Muscle layer of colon (tissue), 2 donors: Measurements from ENCODE around the gene EPOP.

Experiments
- H3K27ac ChIP-seq: one replicate; pipeline ENCODE4 v1.7.0; 2013; ENCODE audit warnings: low read depth, mild to moderate bottlenecking, low read length, moderate library complexity
- H3K27me3 ChIP-seq, 2 donors: one replicate each; pipeline ENCODE4 v1.7.0; 2013; ENCODE audit warnings: low read length in 2 of 2, mild to moderate bottlenecking in 2 of 2; ENCODE audit not compliant: insufficient read depth in 2 of 2, control insufficient read depth in 1 of 2
- H3K36me3 ChIP-seq: one replicate; pipeline ENCODE4 v1.7.0; 2013; ENCODE audit warnings: mild to moderate bottlenecking, low read length; ENCODE audit not compliant: insufficient read depth
- H3K4me1 ChIP-seq: one replicate; pipeline ENCODE4 v1.7.0; 2013; ENCODE audit warnings: mild to moderate bottlenecking, low read length; ENCODE audit not compliant: insufficient read depth
- H3K4me3 ChIP-seq, 2 donors: one replicate each; pipeline ENCODE4 v1.7.0; 2013; ENCODE audit warnings: low read length in 2 of 2, low read depth in 1 of 2, mild to moderate bottlenecking in 1 of 2, moderate library complexity in 1 of 2
- H3K9ac ChIP-seq: one replicate; pipeline ENCODE4 v1.7.0; 2013; ENCODE audit warnings: low read length
- H3K9me3 ChIP-seq: one replicate; pipeline ENCODE4 v1.7.0; 2013; ENCODE audit warnings: mild to moderate bottlenecking, low read length
- donor health status: abdominal sarcoma.
- donor health status: Adenocarcinoma of cecum.

EPOP gene

DNA sequence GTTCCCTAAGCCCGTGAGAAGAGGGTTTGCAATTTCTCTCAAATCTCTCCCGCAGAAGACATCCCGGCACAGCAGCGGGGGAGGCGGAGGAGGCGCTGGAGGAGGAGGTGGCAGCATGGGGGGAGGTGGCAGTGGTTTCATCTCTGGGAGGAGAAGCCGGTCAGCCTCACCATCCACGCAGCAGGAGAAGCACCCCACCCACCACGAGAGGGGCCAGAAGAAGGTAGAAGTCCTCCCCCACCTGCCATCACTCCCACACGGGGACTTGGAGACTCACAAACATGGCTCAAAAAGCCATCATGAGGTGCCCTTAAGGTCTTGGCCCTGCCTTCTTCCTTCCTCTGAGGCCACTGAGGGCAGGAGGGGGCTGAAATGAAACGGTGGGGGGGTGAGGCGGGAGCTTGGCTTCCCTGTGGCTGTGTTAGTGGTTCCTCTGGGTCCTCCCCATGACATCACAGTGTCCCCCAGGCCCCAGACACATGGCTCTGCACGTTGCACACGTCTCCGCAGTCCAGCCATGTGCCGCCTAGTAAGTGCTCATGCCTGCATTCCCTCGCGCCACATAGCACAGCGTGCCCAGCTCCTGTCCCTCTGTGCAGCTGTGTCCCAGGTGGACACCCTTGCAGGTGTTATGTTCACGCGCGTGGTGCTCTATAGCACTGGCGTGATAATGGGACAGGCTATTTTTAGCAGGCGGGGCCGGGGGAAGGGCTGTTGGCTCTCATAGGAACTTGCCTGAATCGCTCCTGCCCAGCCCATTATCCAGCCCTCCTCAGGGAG is 37.2 kb upstream of the EPOP start:
- Histone ChIP-seq H3K4me1 (peaks cover 4% of the 10 kb centered on the region), H3K27ac (no peak overlapping the region), H3K27me3 (no peaks in the 10 kb centered on the region), H3K9ac (no peak overlapping the region), H3K4me3 (no peak overlapping the region), H3K36me3 (peaks cover 79% of the 10 kb centered on the region), H3K9me3 (no peaks in the 10 kb centered on the region)

DNA sequence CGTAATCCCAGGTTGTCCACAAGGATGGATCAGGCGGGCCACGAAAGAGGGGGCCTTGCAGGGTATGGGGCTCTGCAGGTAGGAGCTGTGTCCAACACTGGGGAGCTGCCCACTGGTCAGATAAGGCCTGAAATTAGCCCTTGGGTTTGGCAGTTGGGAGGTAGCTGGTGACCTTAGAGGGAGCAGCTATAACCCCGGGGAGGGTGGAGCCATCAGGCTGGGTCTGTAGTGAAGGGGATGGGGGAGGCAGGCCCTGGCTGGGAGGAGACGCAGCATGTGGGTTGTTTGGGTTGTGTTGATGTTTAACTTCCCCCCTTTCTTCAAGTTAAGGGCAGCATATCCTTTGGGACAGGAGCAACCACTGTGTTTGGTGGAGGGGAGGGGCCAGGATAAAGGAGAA is 36.2 kb upstream of the EPOP start:
- Histone ChIP-seq H3K9me3 (no peaks in the 10 kb centered on the region), H3K27ac (no peak overlapping the region), H3K9ac (no peak overlapping the region), H3K27me3 (no peaks in the 10 kb centered on the region), H3K4me1 (peaks cover 12% of the 10 kb centered on the region), H3K36me3 (peaks cover 69% of the 10 kb centered on the region), H3K4me3 (no peak overlapping the region)

DNA sequence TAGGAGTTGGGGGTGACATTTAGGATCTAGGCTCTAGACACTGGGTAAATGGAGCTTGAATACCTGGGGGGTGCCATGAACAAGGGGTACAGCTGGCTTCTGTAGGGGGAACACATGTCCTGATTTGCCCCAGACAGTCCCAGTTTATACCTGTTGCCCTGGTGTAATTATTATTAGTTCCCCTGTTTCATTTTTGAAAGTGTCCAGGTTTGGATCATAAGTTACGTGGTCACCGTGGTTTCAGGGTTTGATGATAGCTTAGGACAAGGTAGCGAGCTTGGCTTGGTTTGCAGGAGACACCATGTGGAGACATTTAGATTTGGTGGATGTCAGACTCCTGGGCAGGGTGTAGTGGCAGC is 35.8 kb upstream of the EPOP start:
- no peak overlapping the region for H3K27ac ChIP-seq
- no peaks in the 10 kb centered on the region for H3K27me3 ChIP-seq
- no peak overlapping the region for H3K9ac ChIP-seq
- peaks cover 12% of the 10 kb centered on the region for H3K4me1 ChIP-seq
- peaks cover 65% of the 10 kb centered on the region for H3K36me3 ChIP-seq
- no peak overlapping the region for H3K4me3 ChIP-seq
- H3K9me3 ChIP-seq, result no peaks in the 10 kb centered on the region

DNA sequence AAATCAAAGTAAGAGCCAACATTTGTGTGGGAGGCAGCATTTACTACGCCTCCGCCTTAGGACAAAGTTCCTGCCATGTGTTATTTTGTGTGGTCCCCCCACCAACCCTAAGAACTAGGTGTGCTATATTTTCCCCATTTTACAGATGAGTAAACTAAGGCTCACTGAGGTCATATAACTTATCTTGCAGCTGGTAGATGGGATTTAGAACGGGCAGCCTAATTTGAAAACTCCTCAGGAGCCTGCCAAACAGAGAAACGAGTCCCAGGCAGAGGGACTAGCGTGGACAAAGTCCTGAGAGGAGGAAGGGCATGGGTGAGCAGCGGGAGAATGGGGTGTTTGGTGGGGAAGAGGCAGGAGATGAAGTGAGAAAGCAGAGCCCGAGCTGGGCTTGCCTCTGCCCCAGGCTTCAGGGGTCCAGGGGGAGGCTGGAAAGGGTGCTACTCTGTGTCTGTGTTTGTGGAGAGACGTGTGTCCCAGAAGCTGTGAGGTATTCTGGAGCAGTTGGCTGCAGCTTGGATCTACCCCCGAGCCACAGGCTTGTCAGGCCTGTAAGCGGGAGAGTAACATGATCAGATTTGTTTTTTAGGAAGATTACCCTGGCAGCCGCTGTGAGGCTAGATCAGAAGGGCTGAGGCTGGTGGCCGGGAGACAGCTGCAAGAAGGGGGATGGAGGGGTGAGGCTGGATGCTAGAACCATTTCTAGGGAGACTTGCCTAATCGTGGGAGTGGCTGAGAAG is 35.3 kb upstream of the EPOP start:
- Histone ChIP-seq H3K27ac (no peak overlapping the region), H3K9me3 (no peaks in the 10 kb centered on the region), H3K4me3 (no peak overlapping the region), H3K36me3 (peaks cover 62% of the 10 kb centered on the region), H3K9ac (no peak overlapping the region), H3K27me3 (no peaks in the 10 kb centered on the region), H3K4me1 (peaks cover 12% of the 10 kb centered on the region)

DNA sequence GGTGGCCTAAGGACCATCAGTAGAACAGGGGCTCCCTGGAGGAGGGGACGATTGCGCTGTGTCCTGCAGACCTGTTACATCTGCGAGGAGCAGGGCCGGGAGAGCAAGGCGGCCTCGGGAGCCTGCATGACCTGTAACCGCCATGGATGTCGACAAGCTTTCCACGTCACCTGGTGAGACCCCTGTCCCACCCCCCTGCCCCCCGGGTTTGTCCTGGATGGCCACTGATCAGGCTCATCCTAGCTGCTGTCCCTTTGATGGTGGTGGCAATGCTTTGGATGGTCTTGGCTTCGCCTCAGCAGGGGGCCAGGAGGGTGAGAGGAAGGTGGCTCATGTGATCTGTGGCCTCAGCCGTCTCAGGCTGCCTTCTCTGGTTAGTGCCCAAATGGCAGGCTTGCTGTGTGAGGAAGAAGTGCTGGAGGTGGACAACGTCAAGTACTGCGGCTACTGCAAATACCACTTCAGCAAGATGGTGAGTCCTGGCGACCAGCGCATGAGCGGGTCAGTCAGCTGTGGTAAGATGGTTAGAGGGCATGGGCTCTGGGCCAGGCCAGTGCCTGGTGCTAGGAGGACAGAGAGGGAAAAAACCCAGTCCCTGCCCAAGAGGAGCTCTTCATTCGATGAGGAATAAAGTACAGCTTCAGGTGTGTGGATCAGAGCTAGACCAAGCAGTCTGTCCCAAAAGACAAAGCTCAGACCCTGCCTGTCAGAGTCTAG is 34.5 kb upstream of the EPOP start:
- H3K4me1 ChIP-seq, result peaks cover 15% of the 10 kb centered on the region
- peaks cover 60% of the 10 kb centered on the region for H3K36me3 ChIP-seq
- H3K9me3 ChIP-seq, result no peaks in the 10 kb centered on the region
- H3K4me3 ChIP-seq, result no peak overlapping the region
- H3K27ac ChIP-seq, result no peak overlapping the region
- H3K9ac ChIP-seq, result no peak overlapping the region
- no peaks in the 10 kb centered on the region for H3K27me3 ChIP-seq

DNA sequence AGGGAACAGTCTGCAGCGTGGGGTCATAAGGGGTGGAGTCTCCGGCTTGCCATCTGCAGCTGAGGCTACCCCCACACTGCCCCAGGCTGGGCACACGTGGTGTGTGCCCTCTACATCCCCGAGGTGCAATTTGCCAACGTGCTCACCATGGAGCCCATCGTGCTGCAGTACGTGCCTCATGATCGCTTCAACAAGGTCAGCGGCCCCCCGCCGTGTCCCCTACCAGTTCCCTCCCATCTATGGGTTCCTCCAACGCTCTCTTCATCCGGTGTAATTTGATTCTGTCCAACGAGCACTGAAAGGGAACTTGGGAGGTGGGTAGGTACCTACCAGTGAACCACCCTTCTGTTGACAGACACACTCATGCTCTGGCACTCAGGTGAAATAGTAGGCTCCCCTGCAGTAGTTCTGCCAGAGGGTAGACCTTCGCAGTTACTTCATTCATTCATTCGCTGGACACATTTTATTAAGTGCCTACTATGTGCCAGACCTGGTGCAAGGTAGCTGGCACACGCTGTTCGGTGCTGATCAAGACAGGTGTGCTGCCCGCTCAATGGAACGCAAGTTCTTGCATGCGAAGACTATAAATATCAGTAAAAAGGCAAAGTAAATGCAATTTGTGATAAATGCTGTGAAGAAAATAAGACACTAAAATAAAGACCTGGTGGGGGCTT is 33.1 kb upstream of the EPOP start:
- Histone ChIP-seq H3K27ac (peak overlapping the region; percentile 1), H3K4me1 (peaks cover 24% of the 10 kb centered on the region), H3K4me3 (no peak overlapping the region)

GRCh38 chr17:38706505-38707216 is 31.9 kb upstream of the EPOP start:
- H3K4me1 ChIP-seq, result peaks cover 27% of the 10 kb centered on the region
- peaks cover 34% of the 10 kb centered on the region for H3K36me3 ChIP-seq
- H3K9ac ChIP-seq, result peak overlapping the region; percentile 65
- H3K9me3 ChIP-seq, result no peaks in the 10 kb centered on the region
- peak overlapping the region; percentile 94 for H3K27ac ChIP-seq
- no peaks in the 10 kb centered on the region for H3K27me3 ChIP-seq
- H3K4me3 ChIP-seq, result peak overlapping the region; percentile 85 to 98

More for the DNA sequence above, 33.1 kb upstream of the EPOP start:
- Histone ChIP-seq H3K36me3 (peaks cover 45% of the 10 kb centered on the region), H3K9ac (no peak overlapping the region), H3K9me3 (no peaks in the 10 kb centered on the region), H3K27me3 (no peaks in the 10 kb centered on the region)

DNA sequence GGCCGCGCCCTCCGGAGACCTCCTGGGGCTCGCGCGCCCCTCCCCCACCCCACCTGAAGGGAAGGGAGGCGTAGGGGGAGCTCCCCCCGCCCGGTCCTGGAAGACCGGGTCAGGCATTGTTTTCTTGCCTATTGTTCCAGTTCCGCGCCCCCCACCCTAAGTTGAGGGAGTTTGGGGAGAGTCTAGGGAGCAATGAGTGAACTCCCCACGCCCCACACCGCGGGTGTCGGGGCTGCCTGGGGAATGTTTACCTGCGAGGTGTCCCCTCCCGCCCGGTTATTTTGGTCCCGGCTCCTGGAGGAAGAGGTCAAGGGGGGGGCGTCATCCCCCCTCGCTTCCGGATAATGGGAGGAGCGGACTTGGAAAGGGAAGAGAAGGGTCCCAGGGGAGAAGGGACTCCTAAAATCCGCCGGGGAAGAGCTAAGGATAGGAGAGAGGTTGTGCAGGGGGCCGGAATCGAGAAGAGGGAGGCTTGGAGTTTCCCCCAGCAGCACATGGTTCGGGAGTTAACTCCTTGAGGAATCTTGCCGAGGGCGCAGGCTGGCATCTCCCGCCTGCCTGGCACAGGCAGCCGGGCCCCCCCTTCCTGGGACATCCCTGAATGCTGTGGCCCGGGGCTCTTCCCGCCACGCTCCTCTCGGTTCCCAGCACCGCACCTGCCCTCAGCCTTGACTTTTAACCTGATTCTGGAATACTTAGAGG is 31.2 kb upstream of the EPOP start:
- Histone ChIP-seq H3K36me3 (peaks cover 27% of the 10 kb centered on the region), H3K9me3 (no peaks in the 10 kb centered on the region), H3K4me3 (peak overlapping the region; percentile 85 to 98), H3K27me3 (no peaks in the 10 kb centered on the region), H3K27ac (peak overlapping the region; percentile 94), H3K9ac (peak overlapping the region; percentile 65), H3K4me1 (peaks cover 34% of the 10 kb centered on the region)

GRCh38 chr17:38705523-38705802 is 30.7 kb upstream of the EPOP start:
- peaks cover 35% of the 10 kb centered on the region for H3K4me1 ChIP-seq
- no peaks in the 10 kb centered on the region for H3K9me3 ChIP-seq
- peaks cover 22% of the 10 kb centered on the region for H3K36me3 ChIP-seq
- H3K27me3 ChIP-seq, result no peaks in the 10 kb centered on the region
- H3K9ac ChIP-seq, result no peak overlapping the region
- H3K27ac ChIP-seq, result peak overlapping the region; percentile 94
- peak overlapping the region; percentile 85 to 98 for H3K4me3 ChIP-seq

DNA sequence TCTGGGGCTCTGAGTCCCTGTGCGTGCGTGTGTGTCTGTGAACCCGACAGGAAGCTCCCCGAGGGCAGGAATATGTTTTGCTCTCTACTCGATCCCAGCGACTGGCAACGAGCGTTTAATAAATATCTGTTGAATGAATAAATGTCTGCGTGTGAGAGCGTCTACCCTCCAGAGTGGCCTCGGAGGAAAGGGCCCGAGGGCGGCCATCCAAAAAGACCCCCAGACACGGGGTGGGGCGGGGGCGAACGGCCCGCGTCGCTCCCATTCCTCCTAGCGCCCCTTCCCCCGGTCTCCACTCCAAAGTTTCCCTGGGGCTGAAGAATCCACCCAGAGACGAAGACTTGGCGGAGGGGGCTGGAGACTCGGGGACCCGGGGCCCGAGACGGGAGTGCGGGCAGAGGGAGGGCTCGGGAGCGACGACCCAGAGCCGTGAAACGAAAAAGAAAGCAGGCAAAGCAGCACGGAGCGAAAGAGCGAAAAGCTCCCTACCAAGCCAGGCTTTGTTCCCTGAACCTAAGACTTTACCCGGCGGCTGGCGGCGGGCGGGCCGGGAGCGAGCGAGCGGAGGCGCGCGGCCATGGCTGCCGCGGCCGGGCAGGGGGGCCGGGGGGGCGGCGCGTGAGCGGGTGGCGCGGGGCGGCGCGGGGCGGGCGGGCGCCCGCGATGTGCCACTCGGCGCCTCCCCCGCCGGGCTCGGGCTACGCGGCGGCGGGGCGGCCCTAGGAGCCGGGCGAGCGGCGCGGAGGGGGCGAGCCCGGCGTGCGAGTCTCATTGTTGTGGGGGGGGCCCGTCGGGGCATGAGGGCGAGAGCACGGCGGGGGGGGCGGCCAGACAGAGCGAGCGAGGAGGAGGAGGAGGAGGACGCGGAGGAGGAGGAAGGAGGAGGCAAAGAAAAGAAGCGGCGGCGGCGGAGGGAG is 30.1 kb upstream of the EPOP start, which contains the start of gene MLLT6:
Gene MLLT6 (plus strand): TSS at position 668 of the 917 bp plus-strand sequence. CDS start 360 bp downstream, outside the sequence.
- H3K27ac ChIP-seq, result peak within 1 kb of the TSS; percentile 97
- H3K36me3 ChIP-seq, result peaks cover 16% of the 10 kb centered on the region
- no peaks in the 10 kb centered on the region for H3K9me3 ChIP-seq
- H3K4me3 ChIP-seq, result peak within 1 kb of the TSS; percentile 96 to 98
- H3K4me1 ChIP-seq, result peaks cover 35% of the 10 kb centered on the region
- no peaks in the 10 kb centered on the region for H3K27me3 ChIP-seq
- peak within 1 kb of the TSS; percentile 97 for H3K9ac ChIP-seq
